HS-5 (cell line): Measurements from ENCODE around the gene TMEM37.
"Not testable (repeated sequence)": the region's sequence is repeated elsewhere in the genome, so short reads cannot be mapped to it uniquely, and the experiment has no call there.

ENCODE experiments used
- DNase-seq: peaks from one replicate; pipeline ENCODE4 v3.0.0-alpha.2; 2012; ENCODE audit warnings: low read depth

The TMEM37 gene, protein sequence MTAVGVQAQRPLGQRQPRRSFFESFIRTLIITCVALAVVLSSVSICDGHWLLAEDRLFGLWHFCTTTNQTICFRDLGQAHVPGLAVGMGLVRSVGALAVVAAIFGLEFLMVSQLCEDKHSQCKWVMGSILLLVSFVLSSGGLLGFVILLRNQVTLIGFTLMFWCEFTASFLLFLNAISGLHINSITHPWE

DNA sequence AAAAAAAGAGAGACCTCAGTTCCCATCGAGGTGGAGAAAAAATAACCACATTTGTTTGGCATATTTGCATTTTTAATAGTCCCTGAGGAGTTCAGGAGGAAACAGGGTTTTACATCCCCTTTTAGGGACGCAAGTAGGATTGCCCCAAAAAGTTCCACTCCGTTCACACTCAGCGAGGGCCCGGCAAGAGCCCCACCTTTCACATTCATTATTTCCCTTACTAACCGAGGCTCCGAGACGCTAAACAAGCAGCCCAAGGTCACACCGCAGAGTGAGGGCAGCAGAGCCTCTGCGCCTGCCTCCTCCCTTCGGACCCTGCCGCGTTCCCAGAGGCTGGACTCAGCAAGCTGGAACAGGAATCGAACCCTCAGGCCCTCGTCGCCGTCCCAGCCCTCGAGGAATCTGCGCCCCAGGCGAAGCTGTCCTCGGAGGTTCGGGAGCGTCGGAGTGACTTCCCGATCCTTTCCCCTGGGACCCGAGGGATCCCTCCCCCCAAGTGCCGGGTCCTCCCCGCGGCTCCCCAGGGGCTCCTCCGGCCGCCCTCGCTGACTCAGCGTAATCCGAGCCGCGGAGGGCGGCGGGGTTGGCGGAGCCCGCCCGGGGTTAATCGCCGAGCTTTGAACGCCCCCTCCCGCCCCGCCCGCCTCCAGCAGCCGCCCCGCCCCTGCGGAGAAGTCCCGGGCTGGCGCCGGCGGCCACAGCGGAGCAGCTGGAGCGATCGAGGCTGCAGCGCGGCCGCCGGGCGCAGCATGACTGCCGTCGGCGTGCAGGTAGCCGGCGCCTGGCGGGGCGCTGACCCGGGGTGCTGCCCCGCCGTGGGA, at the start of gene TMEM37:
TMEM37 (plus strand) TSS at position 700 of the 821 bp plus-strand sequence; CDS start at position 750, 50 bp downstream.
- DNase-seq, result no peak

DNA sequence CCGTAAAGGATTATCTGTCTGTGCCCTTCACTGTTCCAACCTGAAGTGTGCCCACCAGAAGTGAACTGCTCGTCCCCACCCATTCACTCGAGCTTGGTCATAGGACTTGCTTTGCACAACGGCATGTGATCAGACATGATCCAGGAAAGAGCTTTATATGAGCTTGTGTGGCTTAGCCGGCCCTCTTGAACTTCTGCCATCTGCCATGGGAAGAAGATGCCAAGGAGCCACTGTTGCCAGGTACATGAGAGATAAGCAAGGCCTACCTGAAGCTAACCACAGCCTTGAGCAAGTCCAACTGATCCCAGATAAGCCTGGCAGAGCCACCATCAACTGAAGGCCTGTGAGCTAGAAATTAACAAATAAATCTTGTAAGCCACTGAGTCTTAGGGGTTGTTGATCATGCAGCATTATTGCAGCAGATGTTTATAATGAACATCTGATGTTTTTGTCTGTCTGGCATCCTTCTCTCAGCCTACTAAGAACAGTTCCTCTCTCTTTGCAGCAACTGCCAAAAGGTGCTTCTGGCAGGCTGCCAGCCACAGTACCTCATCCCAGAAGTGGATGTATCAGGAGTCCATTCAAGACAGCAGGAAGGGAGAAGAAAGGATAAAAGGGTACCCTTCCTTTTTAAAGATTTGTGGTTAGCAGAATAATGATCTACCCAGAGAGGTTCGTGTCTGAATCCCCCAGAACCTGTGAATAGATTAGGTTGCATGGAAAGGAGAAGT, 48.1 kb upstream of the TMEM37 start:
- DNase-seq, result no peak

DNA sequence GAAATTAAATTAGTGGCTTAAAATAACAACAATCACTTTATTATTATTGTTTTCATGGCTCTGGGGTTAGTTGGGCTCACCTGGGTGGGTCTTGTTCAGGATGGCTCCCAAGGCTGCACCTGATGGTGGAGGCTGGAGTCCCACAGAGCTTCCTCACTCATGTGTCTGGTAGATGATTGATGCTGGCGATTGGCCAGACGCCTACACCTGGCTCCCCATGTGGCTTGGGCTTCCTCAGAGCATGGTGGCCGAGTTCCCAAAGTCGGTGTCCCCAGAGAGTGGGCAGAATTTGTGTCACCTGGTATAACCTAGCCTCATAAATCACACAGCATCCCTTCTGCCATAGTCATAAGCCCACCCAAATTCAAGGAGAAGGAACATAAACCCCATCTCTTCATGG, 46.7 kb upstream of the TMEM37 start:
- DNase-seq, result no peak

DNA sequence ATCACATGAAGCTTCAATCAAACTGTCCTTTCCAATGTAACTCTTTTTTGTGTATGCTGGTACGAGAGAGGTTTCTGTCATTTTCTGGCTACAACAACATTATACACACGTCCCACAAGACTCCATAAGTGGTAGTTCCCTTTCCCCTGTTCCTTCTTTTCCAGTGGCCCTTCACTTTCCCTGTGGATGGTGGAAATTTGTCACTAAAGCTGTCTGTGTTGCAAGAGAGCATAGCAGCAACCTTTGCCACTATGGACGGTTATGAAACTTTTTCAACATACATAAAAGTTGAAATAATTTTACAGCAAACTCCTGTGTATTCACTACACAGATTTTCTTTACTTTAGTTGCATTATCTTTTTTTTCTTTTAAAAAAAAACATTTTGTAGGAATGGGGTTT, 46.2 kb upstream of the TMEM37 start:
- DNase-seq, result no peak

DNA sequence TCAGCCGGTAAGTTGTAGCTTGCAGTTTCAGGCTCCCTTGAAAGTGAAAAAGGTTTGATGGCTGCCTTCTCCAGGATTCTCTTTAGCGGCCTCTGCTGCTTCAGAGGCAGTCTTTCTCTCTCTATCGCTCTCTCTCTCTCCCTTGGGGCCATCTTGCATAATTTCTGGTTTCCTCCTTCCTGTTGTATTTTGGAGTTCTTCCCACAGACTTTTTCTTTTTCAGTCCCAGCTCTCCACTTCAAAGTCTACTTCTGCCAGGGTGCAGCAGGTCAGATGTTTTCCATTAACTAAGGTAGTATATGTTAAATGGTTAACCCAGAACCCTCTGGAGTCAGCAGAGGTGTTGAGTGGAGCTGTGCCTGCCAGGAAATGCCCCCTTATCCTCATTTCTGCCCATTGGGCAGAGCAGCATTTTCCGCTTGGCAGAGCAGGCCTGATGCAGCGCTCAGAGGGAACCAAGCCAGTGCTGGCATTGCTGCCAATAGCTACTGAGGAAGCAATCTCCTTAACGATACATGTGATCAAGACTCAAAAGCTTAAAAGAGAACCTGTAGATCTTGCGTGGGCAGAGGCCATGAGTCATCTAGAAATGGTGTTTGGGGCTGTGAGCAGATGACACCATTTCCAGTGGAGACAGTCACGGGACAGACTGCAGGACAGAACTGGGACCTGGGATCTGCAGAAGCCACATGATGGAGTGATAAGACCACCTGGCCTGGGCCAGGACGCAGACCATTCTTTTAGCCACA, 44.1 kb upstream of the TMEM37 start:
- no peak for DNase-seq

DNA sequence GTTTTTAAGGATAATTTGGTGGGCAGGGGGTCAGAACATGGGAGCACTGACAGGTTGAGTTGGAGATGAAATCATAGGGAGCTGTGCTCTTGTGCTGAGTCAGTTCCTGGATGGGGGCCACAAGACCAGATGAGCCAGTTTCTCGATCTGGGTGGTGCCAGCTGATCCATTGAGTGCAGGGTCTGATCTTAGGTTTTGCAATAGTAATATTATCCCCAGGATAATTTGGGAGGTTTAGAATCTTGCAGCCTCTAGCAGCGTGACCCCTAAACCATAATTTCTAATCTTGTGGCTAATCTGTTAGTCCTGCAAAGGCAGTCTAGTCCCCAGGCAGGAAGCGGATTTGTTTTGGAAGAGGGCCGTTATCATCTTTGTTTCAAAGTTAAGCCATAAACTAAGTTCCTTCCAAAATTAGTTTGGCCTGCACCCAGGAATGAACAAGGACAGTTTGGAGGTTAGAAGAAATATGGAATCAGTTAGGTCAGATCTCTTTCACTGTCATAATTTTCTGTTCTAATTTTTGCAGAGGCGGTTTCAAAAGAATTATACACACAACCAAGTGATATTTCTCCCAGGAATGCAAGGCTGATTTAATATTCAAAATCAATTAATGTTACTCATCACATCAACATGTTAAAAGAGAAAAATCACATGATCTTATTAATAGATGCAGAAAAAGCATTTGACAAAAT, 41.9 kb upstream of the TMEM37 start:
- no peak for DNase-seq

DNA sequence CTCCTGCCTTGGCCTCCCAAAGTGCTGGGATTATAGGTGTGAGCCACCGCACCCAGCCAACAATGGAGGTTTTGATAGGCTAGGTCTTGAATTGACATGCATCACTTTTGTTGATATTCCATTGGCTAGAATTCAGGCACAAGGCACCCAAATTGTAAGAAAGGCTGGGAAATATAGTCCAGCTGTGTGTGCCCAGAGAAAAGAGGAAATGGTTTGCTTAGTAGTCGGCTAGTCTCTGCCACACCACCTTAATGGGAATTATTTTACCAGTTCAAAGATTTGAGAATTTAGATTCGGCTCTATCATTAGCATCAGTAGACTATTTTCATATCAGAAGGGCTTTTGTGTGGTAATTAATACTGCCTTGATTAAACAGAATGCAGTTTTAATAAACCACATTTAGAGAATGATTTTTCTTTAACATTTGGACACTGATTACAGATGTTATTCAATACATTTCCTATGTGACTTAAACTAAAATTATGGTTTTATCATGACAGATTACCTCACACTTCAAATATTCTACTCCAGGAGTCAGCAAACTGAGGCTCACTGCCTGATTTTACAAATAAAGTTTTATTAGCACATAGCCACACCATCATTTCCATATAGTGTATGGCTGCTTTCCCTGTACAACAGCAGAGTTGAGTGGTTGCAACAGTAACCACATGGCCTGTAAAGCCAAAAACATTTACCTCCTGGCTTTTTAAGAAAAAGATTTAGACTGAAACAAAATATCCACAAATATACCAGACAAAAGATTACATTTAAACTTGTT, 37.5 kb upstream of the TMEM37 start:
- DNase-seq, result no peak

DNA sequence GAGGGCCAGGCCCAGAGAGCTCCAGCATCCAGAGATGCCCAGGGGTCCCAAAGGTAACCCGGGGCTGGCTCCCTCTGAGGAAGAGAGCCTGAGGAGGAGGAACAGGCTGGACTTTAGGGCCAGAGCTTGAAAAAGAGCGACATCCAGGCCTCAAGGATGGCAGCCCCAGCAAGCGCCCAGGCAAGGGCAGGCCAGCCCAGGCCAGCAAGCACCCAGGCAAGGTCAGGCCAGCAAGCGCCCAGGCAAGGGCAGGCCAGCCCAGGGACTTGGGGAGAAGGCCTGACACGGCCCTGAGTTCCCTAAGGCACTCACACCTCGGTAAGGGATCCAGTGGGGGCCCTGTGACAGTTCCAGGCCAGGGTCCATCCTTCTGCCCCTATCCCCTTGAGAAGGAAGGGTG, 34.5 kb upstream of the TMEM37 start:
- DNase-seq, result no peak

DNA sequence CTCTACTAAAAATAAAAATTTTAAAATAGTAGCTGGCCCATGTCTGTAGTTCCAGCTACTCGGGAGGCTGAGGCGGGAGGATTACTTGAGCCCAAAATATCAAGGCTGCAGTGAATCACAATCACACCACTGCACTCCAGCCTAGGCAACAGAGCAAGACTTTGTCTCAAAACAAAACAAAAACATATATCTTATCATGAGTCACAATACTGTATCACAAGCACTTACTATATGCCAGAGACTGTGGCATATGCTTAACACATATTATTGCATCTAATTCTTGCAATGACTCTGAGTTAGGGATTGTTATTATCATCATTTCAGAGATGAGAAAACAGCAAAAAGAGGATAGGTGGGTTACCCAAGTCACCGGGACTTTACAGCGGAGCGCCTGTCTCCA, 29.5 kb upstream of the TMEM37 start:
- no peak for DNase-seq

DNA sequence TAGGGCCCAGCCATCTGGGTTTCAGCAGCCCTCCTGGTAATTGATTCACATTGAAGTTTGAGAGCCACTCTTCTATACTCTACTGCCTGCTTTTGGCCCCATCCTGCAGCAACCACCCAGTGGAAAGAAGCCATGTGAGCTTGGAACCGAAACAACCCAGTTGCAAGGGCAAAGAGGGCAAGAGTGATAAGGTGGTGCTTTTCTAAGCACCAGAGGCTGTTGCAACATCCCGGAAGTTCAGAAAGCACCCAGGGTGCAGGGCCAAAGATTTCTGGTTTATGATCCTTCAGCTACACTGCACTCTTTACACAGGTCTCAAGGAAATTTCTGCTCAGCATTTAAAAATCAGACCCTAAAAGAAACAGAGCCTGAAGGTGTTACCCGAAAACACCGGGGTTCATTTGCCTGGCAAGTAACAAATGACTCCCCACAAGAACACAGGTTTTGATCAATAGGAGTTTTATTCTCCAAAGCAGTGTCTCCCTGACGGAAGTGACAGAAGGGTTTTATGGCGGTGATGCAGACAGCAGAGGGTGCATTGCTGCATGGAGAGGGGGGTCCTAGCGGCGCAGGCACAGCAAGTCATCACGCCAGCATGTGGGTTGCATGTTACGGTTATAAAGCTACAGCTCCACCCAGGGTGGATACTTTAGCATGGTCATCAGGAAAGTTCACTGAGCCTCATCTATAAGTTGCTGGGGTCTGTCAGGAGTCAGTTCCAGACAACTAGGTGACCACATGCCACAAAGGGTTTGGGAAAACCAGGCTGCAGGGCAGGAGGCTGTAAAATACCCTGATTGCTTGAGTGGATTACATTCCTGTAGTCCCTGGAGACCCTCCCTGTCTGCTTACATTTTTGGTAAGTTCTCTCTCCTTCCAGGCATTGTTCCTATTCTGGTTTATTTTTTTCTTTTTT, 28.8 kb upstream of the TMEM37 start:
- DNase-seq, result no peak

DNA sequence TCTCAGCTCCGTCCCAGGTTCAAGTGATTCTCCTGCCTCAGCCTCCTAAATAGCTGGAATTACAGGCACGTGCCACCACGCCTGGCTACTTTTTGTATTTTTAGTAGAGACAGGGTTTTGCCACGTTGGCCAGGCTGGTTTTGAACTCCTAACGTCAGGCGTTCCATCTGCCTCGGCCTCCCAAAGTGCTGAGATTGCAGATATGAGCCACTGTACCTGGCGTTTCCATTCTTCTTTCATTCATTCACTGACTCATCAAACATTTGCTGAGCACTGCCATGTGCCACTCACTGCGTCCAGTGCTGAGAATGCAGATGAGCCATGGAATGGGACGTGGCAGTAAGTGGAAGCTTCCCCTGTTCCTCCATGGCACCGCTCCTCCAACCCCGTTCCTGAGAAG, 28.0 kb upstream of the TMEM37 start:
- not testable (repeated sequence) for DNase-seq

DNA sequence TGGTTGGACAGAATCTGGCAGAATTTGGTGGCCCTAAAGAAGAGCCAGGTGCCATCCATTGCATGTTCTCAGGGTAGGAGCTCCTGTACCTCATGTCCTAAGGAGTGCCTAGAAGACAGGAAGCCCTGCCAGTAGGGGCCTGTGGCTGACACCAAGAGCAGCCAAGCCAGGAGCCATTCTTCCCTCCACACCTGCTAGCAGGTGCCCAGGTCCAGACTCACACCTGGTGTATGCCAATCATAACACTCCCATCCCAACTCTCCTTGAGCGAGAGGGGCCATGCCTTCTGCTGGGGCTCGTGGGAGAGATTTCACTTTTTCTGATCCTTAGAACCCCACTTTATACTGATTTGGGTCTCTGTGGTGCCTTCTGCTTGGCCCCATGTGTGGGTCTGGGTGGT, 26.5 kb upstream of the TMEM37 start:
- no peak for DNase-seq

DNA sequence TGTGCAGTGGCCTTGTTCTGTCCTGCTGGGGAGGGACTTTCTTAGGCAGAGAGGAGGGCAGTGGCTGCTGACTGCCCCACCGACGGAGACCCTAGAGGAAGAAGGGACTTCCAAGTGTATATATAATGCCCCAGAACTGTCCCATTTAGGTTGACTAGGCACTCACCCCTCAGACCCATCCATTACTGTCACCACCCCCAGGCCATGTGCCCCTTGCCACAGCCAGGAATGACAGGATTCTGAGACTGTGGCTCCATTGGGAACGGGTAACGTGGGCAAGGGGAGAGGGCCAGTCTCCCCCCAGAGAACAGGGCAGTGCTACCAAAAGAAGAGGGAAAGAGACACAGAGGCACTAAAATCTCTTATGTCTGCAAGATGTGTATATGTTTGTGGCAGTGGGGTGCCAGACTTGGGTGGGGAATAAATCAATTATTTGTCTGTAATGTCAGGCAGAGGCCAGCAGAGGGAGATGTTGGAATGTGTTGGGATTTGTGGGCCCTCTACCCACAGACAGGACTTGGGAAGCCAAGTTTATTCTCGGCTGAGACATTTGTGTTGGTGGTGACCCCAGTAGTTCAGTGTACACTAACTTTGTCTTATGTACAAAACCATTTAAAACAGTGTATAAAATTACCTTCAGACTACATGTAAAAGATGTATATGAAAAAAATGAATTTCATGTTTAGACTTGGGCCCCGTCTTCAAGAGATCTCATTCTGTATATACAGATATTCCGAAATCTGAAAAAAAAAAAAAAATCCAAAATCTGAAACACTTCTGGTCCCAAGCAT, 24.0 kb upstream of the TMEM37 start:
- DNase-seq, result no peak

DNA sequence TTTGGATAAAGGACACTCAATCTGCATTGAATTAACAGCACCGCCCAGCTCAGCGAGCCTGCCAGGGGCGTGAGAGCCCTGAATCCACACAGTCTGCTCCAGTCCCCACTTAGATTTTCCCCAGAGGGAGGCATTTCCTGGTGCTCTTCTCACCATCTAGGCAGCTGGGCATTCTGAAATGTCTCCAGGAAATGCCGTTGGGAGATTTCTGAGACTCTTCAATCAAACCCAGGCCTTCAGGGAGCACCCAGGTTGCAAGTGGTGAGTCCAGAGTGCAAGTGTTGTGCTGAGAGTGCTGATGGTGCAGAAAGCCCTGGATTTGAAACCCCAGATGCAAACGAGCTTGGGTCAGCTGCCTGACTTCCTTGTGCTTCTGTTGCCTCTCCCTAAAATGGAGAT, 23.4 kb upstream of the TMEM37 start:
- no peak for DNase-seq

DNA sequence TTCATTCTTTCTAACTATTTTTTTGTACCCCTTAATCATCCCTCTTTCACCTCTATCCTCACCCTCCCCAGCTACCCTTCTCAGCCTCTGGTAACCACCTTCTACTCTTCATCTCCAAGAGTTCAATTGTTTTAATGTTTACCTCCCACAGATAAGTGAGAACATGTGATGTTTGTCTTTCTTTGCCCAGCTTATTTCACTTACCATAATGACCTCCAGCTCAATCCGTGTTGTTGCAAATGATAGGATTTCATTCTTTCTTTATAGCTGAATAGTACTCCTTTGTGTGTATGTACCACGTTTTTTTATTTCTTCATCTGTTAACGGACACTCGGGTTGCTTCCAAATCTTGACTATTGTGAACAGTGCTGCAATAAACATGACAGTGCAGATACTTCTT, 22.1 kb upstream of the TMEM37 start:
- DNase-seq, result no peak

DNA sequence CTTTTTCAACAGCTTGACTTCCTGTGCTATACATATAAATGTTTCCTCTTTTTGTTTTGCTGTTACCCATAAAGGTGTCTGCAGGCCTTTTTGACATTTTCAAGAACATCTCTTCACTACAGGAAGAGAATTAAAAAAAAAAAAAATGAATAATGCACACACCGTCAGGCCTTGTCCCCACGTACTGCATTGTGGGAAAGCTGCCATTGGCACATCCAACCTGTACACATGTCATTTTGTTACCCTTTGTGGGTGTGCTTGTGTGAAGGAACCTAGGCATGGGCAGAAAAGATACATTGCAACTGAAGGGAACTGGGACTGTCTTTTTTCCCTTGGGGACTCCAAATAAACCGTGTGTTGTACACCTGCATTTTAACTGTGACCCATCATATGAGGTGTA, 16.8 kb upstream of the TMEM37 start:
- no peak for DNase-seq

DNA sequence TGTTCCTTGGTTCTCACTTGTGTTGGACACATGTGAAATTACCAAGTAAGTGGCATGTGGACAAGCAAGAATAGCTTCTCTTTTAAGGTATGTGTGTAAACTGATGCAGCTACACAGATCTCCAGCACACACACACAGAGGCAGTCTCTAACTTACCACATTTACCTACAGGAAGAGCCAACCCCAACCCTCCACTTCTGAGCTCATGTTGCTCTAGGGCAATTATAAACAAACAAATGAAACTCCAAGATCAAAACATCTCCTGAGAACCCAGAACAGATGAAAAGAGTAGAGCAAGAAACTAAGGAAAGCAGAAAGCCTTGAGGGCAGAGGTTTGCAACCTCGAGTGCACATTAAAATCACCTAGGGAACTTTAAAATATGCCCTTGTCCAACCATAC, 16.0 kb upstream of the TMEM37 start:
- DNase-seq, result no peak

DNA sequence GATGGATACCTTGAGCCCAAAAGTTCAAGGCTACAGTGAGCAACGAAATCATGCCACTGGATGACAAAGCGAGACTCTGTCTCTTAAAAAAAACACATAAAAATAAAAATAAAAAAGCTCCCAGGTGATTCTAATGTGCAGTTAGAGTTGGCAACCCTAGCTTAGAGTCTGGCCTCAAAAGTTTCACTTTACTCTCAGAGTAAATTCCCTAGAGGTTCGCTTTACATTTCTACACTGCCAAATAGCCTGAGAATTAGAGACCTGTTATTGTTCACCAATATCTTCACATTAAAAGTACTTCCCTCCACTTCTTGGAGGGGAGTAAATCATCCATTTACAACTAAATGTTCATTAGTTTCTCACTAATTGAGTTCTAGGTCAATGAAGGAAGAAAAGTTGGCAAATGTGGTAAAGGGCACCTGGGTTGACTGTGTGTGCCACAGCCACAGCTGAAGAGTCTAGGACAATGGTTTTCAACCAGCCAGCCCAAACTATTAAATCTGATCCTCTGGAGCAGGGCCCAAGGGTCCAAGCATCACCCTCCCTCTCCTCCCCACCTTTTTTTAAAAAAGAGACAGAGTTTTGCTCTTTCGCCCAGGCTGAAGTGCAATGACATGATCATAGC, 15.2 kb upstream of the TMEM37 start:
- no peak for DNase-seq

DNA sequence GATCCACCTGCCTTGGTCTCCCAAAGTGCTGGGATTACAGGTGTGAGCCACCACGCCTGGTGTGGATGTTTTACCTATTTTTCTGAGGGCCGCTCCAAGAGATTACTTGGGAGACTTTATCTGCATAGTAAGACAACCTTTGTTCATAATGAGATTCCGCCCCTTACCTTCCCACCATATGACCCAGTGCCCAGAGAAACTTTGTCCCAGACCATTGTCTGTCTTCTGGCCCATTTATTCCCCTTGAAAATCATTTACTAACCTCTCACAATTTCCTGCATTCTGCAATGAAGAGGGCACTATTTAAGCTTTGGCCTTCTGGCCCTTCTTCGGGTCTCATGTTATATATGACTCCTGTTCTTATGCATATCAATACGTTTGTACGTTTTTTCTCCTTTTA, 13.7 kb upstream of the TMEM37 start:
- no peak for DNase-seq
